ENCODE measurements around the gene RPAP2. TPM values are rescaled to one million over a fixed set of nuclear protein-coding genes. Genes with fewer than 3 reads are reported as not detected.

RPAP2 gene
- total and polyA plus RNA-seq, 8 donors = 3.0 to 18.2 (median 15.3) TPM

DNA sequence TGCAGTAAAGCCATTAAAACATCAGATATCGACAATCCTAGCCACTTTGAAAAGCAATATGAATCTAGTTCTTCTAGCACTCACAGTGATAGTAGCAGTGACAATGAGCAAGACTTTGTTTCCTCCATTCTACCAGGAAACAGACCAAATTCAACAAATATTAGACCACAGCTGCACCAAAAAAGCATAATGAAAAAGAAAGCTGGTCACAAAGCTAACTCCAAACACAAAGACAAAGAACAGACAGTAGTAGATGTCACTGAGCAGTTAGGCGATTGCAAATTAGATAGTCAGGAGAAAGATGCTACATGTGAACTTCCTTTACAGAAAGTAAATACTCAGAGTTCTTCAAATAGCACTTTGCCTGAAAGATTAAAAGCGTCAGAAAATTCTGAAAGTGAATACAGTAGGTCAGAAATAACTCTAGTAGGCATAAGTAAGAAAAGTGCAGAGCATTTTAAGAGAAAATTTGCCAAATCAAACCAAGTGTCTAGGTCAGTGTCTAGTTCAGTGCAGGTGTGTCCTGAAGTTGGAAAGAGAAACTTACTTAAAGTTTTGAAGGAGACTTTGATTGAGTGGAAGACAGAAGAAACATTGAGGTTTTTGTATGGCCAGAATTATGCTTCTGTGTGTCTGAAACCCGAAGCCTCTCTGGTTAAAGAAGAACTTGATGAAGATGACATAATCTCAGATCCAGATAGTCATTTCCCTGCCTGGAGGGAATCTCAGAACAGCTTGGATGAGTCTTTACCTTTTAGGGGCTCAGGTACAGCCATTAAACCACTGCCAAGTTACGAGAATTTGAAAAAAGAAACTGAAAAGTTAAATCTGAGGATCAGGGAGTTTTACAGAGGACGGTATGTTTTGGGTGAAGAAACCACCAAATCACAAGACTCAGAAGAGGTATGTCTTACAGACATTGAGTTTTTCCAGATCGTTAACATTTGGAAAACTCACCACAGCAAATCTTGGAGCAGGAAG, 24.9 kb downstream of the RPAP2 start:
- no peaks in the 10 kb centered on the region for H3K4me1 ChIP-seq
- no peak for ATAC-seq
- DNase-seq = no peak
- H3K9me3 ChIP-seq = no peaks in the 10 kb centered on the region
- 94 to 97% methylated on average over 7 of the region's 7 CpGs for WGBS, 2 donors
- intact Hi-C loops (cut with DNase I) = no loop called here
- TF ChIP-seq, protein P1, sequence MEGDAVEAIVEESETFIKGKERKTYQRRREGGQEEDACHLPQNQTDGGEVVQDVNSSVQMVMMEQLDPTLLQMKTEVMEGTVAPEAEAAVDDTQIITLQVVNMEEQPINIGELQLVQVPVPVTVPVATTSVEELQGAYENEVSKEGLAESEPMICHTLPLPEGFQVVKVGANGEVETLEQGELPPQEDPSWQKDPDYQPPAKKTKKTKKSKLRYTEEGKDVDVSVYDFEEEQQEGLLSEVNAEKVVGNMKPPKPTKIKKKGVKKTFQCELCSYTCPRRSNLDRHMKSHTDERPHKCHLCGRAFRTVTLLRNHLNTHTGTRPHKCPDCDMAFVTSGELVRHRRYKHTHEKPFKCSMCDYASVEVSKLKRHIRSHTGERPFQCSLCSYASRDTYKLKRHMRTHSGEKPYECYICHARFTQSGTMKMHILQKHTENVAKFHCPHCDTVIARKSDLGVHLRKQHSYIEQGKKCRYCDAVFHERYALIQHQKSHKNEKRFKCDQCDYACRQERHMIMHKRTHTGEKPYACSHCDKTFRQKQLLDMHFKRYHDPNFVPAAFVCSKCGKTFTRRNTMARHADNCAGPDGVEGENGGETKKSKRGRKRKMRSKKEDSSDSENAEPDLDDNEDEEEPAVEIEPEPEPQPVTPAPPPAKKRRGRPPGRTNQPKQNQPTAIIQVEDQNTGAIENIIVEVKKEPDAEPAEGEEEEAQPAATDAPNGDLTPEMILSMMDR (IDR thresholded peaks at IDR 0.05) = no peak
- no peak overlapping the region for H3K27ac ChIP-seq
- no peak overlapping the region for H3K4me3 ChIP-seq
- no peak for FAIRE-seq
- H3K36me3 ChIP-seq = peaks cover 0 to 19% (median 0%) of the 10 kb centered on the region in 3 donors
- no peaks in the 10 kb centered on the region for H3K27me3 ChIP-seq

DNA sequence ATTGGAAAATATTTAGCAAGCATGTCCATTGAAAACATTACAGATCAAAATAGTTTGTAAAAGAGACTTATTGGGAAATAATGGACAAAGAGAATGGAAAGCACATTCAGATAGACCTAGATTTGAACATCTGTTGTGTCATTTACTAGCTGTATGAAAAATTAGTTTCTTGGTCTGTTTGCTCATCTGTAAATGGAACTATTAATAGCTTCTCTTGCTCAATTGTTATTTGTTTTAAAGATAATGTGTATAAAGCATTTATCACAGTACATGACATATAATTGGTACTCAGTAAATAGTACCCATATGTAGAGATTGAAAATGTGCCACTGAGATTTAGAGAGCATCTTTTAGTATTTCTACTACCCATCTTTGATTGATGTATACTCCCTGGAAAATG, 25.9 kb downstream of the RPAP2 start:
- no peak for FAIRE-seq
- H3K27ac ChIP-seq = no peak overlapping the region
- DNase-seq = no peak
- peaks cover 0 to 19% (median 0%) of the 10 kb centered on the region in 3 donors for H3K36me3 ChIP-seq
- H3K9me3 ChIP-seq = no peaks in the 10 kb centered on the region
- intact Hi-C loops (cut with DNase I) = no loop called here
- no peaks in the 10 kb centered on the region for H3K4me1 ChIP-seq
- TF ChIP-seq, protein P1 (IDR thresholded peaks at IDR 0.05) = no peak
- ATAC-seq = peak in 2 of 4 donors; percentile 76 to 77
- H3K4me3 ChIP-seq = no peak overlapping the region
- no peaks in the 10 kb centered on the region for H3K27me3 ChIP-seq

DNA sequence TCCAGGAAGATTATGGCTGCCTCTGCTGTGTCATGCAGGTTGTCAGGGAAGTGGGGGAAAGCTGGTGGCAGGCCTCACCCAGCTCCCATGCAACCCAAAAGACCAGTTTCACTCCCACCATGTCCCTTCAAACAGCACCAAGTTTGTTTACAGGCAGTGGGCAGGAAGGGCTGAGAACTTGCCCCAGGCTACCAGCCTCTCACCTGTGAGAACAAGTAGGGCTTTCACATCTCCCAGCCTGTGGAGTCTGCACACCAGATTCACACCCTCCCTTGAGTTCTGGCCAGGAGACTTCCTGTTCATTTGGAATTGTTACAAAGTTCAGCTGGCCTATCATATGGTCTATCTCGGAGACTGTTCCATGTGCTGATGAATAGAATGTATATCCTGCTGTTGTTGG, 27.8 kb downstream of the RPAP2 start:
- ATAC-seq (no peak), FAIRE-seq (no peak), DNase-seq (no peak)
- Histone ChIP-seq H3K9me3 (no peaks in the 10 kb centered on the region), H3K27me3 (no peaks in the 10 kb centered on the region), H3K27ac (no peak overlapping the region), H3K4me1 (no peaks in the 10 kb centered on the region), H3K4me3 (no peak overlapping the region), H3K36me3 (peaks cover 0 to 15% (median 0%) of the 10 kb centered on the region in 3 donors)
- intact Hi-C loops (cut with DNase I) = no loop called here
- 97 to 100% methylated on average over 1 of the region's 1 CpG for WGBS, 2 donors
- TF ChIP-seq, protein P1 (IDR thresholded peaks at IDR 0.05) = no peak

DNA sequence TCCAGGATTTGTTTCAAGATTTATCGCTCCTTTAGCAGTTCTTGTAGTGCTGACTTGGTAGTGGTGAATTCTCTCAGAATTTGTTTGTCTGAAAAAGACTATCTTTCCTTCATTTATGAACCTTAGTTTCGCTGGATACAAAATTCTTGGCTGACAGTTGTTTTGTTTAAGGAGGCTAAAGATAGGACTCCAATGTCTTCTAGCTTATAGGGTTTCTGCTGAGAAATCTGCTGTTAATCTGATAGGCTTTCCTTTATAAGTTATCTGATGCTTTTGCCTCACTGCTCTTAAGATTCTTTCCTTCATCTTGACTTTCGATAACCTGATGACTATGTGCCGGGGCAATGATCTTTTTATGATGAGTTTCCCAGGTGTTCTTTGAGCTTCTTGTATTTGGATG, 28.9 kb downstream of the RPAP2 start:
- H3K27me3 ChIP-seq = no peaks in the 10 kb centered on the region
- FAIRE-seq = no peak
- peaks cover 0 to 15% (median 0%) of the 10 kb centered on the region in 3 donors for H3K36me3 ChIP-seq
- ATAC-seq = no peak
- H3K4me3 ChIP-seq = no peak overlapping the region
- intact Hi-C loops (cut with DNase I) = no loop called here
- no peaks in the 10 kb centered on the region for H3K4me1 ChIP-seq
- TF ChIP-seq, protein P1 (IDR thresholded peaks at IDR 0.05) = no peak
- H3K27ac ChIP-seq = no peak overlapping the region
- WGBS, 2 donors = 95 to 97% methylated on average over 4 of the region's 4 CpGs
- H3K9me3 ChIP-seq = no peaks in the 10 kb centered on the region
- DNase-seq = no peak
